IMR-90 (cell line): ENCODE data around the gene APPBP2. TPM values are rescaled to one million over a fixed set of nuclear protein-coding genes. Genes with fewer than 3 reads are reported as not detected.

ENCODE experiments used
- ATAC-seq: fragments of 200-7000 bp; cut with Tn5 transposase; 2 replicates; pipeline ENCODE4 v1.9.1; 2020; ENCODE audit warnings: low read depth, mild to moderate bottlenecking, moderate library complexity
- BruUV-seq: library from RNA; stranded (reverse); fragments of 400-500 nt; replicated peaks from 2 replicates; lab custom pipeline; 2021; lab: Mats Ljungman, UMichigan
- CTCF ChIA-PET: fragments of 300-600 bp; formaldehyde crosslinking; extraction: SDS; loops from one replicate; lab custom pipeline; 2021; ENCODE audit warnings: antibody characterized with exemption; lab: Yijun Ruan, JAX
- POLR2A ChIA-PET: fragments of 300-600 bp; sonication (Branson Sonifier 250); formaldehyde crosslinking; loops from one replicate; lab custom pipeline; 2022; ENCODE audit warnings: antibody characterized with exemption; ENCODE audit not compliant: unreplicated experiment; lab: Charles Lee
- DNase-seq: peaks from one replicate; pipeline ENCODE4 v3.0.0; 2013
- H2AFZ ChIP-seq: replicated peaks from 2 replicates; pipeline ENCODE3; 2013; ENCODE audit warnings: low read length, mild to moderate bottlenecking; ENCODE audit not compliant: poor library complexity
- H2AK5ac ChIP-seq: 2 replicates; pipeline ENCODE4 v1.6.1; 2013; ENCODE audit warnings: low read depth, low read length, inconsistent platforms
- H2AK9ac ChIP-seq: replicated peaks from 2 replicates; pipeline ENCODE3; 2013; ENCODE audit warnings: mild to moderate bottlenecking, low read depth, low read length, moderate library complexity; ENCODE audit not compliant: poor library complexity
- H2BK120ac ChIP-seq: 2 replicates; pipeline ENCODE4 v1.6.1; 2013; ENCODE audit warnings: low read depth, low read length, inconsistent platforms
- H2BK15ac ChIP-seq: 3 replicates; pipeline ENCODE4 v1.6.1; 2013; ENCODE audit warnings: low read depth, low read length, inconsistent platforms
- H2BK20ac ChIP-seq: 2 replicates; pipeline ENCODE4 v1.6.1; 2013; ENCODE audit warnings: low read depth, mild to moderate bottlenecking, inconsistent platforms, low read length, moderate library complexity
- H2BK5ac ChIP-seq: 2 replicates; pipeline ENCODE4 v1.6.1; 2013; ENCODE audit warnings: mild to moderate bottlenecking, low read depth, low read length, inconsistent platforms; ENCODE audit not compliant: poor library complexity, severe bottlenecking
- H3K14ac ChIP-seq: replicated peaks from 2 replicates; pipeline ENCODE4 v1.6.1; 2013; ENCODE audit warnings: low read depth, low read length, inconsistent platforms
- H3K18ac ChIP-seq: 2 replicates; pipeline ENCODE4 v1.6.1; 2013; ENCODE audit warnings: low read depth, low read length, control low read depth
- H3K23ac ChIP-seq: 2 replicates; pipeline ENCODE4 v1.6.1; 2013; ENCODE audit warnings: low read depth, low read length, inconsistent platforms
- H3K27ac ChIP-seq: 2 replicates; pipeline ENCODE4 v1.5.1; 2013; ENCODE audit warnings: mild to moderate bottlenecking, control low read depth, low read length; ENCODE audit not compliant: insufficient read depth
- H3K27me3 ChIP-seq: 2 replicates; pipeline ENCODE4 v1.6.1; 2013; ENCODE audit warnings: low read length; ENCODE audit not compliant: control insufficient read depth, insufficient read depth
- H3K36me3 ChIP-seq: 2 replicates; pipeline ENCODE4 v1.6.1; 2013; ENCODE audit warnings: low read length, mixed read lengths; ENCODE audit not compliant: control insufficient read depth, insufficient read depth
- H3K4ac ChIP-seq: 2 replicates; pipeline ENCODE4 v1.6.1; 2013; ENCODE audit warnings: low read depth, low read length, inconsistent platforms
- H3K4me1 ChIP-seq: 2 replicates; pipeline ENCODE4 v1.6.1; 2013; ENCODE audit warnings: low read length, mixed read lengths; ENCODE audit not compliant: control insufficient read depth, insufficient read depth
- H3K4me2 ChIP-seq: 2 replicates; pipeline ENCODE4 v1.6.1; 2013; ENCODE audit warnings: low read depth, mild to moderate bottlenecking, control low read depth, low read length, moderate library complexity
- H3K4me3 ChIP-seq: 2 replicates; pipeline ENCODE4 v1.5.1; 2013; ENCODE audit warnings: low read depth, mild to moderate bottlenecking, control low read depth, low read length, moderate library complexity; ENCODE audit not compliant: insufficient read depth
- H3K56ac ChIP-seq: 2 replicates; pipeline ENCODE4 v1.6.1; 2013; ENCODE audit warnings: low read length, inconsistent platforms; ENCODE audit not compliant: insufficient read depth; ENCODE audit errors: extremely low read depth
- H3K79me1 ChIP-seq, 2 experiments: 2 replicates each; pipeline ENCODE4 v1.6.1; 2013; ENCODE audit warnings: low read length in 2 of 2, inconsistent platforms in 1 of 2, low read depth in 1 of 2
- H3K9ac ChIP-seq: 2 replicates; pipeline ENCODE4 v1.6.1; 2013; ENCODE audit warnings: low read depth, low read length, control low read depth
- H3K9me1 ChIP-seq: 2 replicates; pipeline ENCODE4 v1.6.1; 2013; ENCODE audit warnings: low read length, inconsistent platforms; ENCODE audit not compliant: insufficient read depth
- H3K9me3 ChIP-seq: 2 replicates; pipeline ENCODE4 v1.6.1; 2013; ENCODE audit warnings: low read length; ENCODE audit not compliant: control insufficient read depth, insufficient read depth
- H4K20me1 ChIP-seq: 2 replicates; pipeline ENCODE4 v1.6.1; 2013; ENCODE audit warnings: low read length, inconsistent platforms; ENCODE audit not compliant: insufficient read depth
- H4K5ac ChIP-seq: 2 replicates; pipeline ENCODE4 v1.6.1; 2013; ENCODE audit warnings: mild to moderate bottlenecking, low read depth, low read length, control low read depth
- H4K8ac ChIP-seq, 2 experiments: 2 replicates each; pipeline ENCODE4 v1.6.1; 2013; ENCODE audit warnings: low read depth in 2 of 2, low read length in 2 of 2, control low read depth in 1 of 2, inconsistent platforms in 1 of 2
- H4K91ac ChIP-seq: 2 replicates; pipeline ENCODE4 v1.6.1; 2013; ENCODE audit warnings: low read depth, low read length, inconsistent platforms; ENCODE audit not compliant: insufficient read depth
- MAFK ChIP-seq: IDR thresholded peaks from 2 replicates; pipeline ENCODE4 v1.6.1; 2012; ENCODE audit warnings: low read depth, low read length, improper control_type of control experiment
- MAZ ChIP-seq: IDR thresholded peaks from 2 replicates; pipeline ENCODE4 v1.6.1; 2012; ENCODE audit warnings: low read depth, mild to moderate bottlenecking, low read length, improper control_type of control experiment, moderate library complexity, borderline replicate concordance
- NFE2L2 ChIP-seq: fragments of 150-350 bp; IDR thresholded peaks from 2 replicates; pipeline ENCODE4 v1.6.1; 2016; ENCODE audit warnings: low read depth, mild to moderate bottlenecking, low read length
- POLR2A ChIP-seq: IDR thresholded peaks from 2 replicates; pipeline ENCODE4 v1.6.1; 2012; ENCODE audit warnings: mild to moderate bottlenecking, low read depth, low read length
- RAD21 ChIP-seq: IDR thresholded peaks from 2 replicates; pipeline ENCODE4 v1.6.1; 2012; ENCODE audit warnings: low read length, improper control_type of control experiment
- RFX5 ChIP-seq: IDR thresholded peaks from 2 replicates; pipeline ENCODE4 v1.8.0; 2012; ENCODE audit warnings: low read depth, mild to moderate bottlenecking, low read length, moderate library complexity
- SMC3 ChIP-seq: fragments of 150-350 bp; IDR thresholded peaks from 2 replicates; pipeline ENCODE4 v1.6.1; 2016; ENCODE audit warnings: low read depth, mild to moderate bottlenecking, antibody characterized with exemption, low read length, moderate library complexity
- dilution Hi-C: fragments of 300-500 bp; cut with HindIII; formaldehyde crosslinking; loops from one replicate; pipeline ENCODE4 v1.14.3; 2018; ENCODE audit warnings: low sequenced_read_pairs; ENCODE audit not compliant: unreplicated experiment
- in situ Hi-C: fragments of 300-500 bp; cut with MboI; formaldehyde crosslinking; loops from 3 replicates; pipeline ENCODE4 v1.14.3; 2019; ENCODE audit warnings: low sequenced_read_pairs, inconsistent platforms, mixed read lengths
- intact Hi-C: fragments of 100-400 bp; cut with micrococcal nuclease; formaldehyde crosslinking; loops from 2 replicates; pipeline ENCODE4 v1.10.0; 2022
- polyA plus RNA-seq, 3 experiments: library from polyadenylated mRNA; depleted of rRNA; stranded (reverse); fragments of >200 nt; gene quantifications; 2 replicates each; pipeline ENCODE4 v1.2.3, GENCODE V29; 2012; ENCODE audit warnings: low replicate concordance in 1 of 3
- total RNA-seq: library from RNA; depleted of rRNA; stranded (reverse); fragments of >200 nt; gene quantifications from 2 replicates; pipeline ENCODE4 v1.2.3, GENCODE V29; 2012

APPBP2 gene
- total and polyA plus RNA-seq, 2 of the 4 experiments (the other 2 are of a cell fraction): 12.3 to 93.9 TPM

- H2AK5ac ChIP-seq: no peak overlapping the region
- in situ Hi-C loops (no loop called here), intact Hi-C loops (no loop called here), dilution Hi-C loops (no loop called here)
- H2AK9ac ChIP-seq: no peak overlapping the region
- TF ChIP-seq POLR2A (no peak), SMC3 (no peak), RAD21 (no peak), RFX5 (no peak), NFE2L2 (no peak), MAFK (peak; percentile 67), MAZ (no peak)
- POLR2A ChIA-PET: no interaction called here
- H4K5ac ChIP-seq: no peak overlapping the region
- H3K9me1 ChIP-seq: no peaks in the 10 kb centered on the region; the same call in 1 of the 2 replicates
- no peaks in the 10 kb centered on the region for H3K27me3 ChIP-seq
- H3K4me1 ChIP-seq: no peaks in the 10 kb centered on the region; the same call in 1 of the 2 replicates
- H3K18ac ChIP-seq: no peak overlapping the region
- H3K79me1 ChIP-seq: peaks cover 0 to 3% of the 10 kb centered on the region in 2 experiments; a peak in 1 of 4 replicates
- H3K27ac ChIP-seq: no peak overlapping the region
- CTCF ChIA-PET: no interaction called here
- H3K9me3 ChIP-seq: no peaks in the 10 kb centered on the region
- H2BK5ac ChIP-seq: no peak overlapping the region
- H4K20me1 ChIP-seq: no peaks in the 10 kb centered on the region; the same call in 1 of the 2 replicates
- no peak overlapping the region for H4K91ac ChIP-seq
- no peak overlapping the region for H3K56ac ChIP-seq
- H3K4ac ChIP-seq: no peak overlapping the region
- no peak overlapping the region for H2AFZ ChIP-seq
- H2BK15ac ChIP-seq: no peak overlapping the region
- H3K23ac ChIP-seq: 0 out of 2 replicates have a peak overlapping the region, but pooled peaks have one; percentile 12
- peak; percentile 42 for DNase-seq
- ATAC-seq: 0 out of 2 replicates have a peak, but pooled peaks have one; percentile 48
- no TSS peak for BruUV-seq
- no peak overlapping the region for H4K8ac ChIP-seq
- H3K4me3 ChIP-seq: no peak overlapping the region
- H3K36me3 ChIP-seq: peaks cover 8% of the 10 kb centered on the region
- H3K4me2 ChIP-seq: no peak overlapping the region
- no peak overlapping the region for H2BK20ac ChIP-seq
- no peak overlapping the region for H3K14ac ChIP-seq
- no peak overlapping the region for H2BK120ac ChIP-seq
- H3K9ac ChIP-seq: no peak overlapping the region
Measured at GRCh38 chr17:60445144-60445543, 80.9 kb downstream of the APPBP2 start.
